GM12872 (cell line): ENCODE measurements around the gene STRA6.

Source experiments
- TF ChIP-seq, protein P1 (sequence below): IDR thresholded peaks from 3 replicates; pipeline ENCODE4 v1.5.1; 2011; ENCODE audit warnings: low read depth, mild to moderate bottlenecking, low read length, moderate library complexity; ENCODE audit not compliant: insufficient read depth

Gene STRA6, protein sequence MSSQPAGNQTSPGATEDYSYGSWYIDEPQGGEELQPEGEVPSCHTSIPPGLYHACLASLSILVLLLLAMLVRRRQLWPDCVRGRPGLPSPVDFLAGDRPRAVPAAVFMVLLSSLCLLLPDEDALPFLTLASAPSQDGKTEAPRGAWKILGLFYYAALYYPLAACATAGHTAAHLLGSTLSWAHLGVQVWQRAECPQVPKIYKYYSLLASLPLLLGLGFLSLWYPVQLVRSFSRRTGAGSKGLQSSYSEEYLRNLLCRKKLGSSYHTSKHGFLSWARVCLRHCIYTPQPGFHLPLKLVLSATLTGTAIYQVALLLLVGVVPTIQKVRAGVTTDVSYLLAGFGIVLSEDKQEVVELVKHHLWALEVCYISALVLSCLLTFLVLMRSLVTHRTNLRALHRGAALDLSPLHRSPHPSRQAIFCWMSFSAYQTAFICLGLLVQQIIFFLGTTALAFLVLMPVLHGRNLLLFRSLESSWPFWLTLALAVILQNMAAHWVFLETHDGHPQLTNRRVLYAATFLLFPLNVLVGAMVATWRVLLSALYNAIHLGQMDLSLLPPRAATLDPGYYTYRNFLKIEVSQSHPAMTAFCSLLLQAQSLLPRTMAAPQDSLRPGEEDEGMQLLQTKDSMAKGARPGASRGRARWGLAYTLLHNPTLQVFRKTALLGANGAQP

DNA sequence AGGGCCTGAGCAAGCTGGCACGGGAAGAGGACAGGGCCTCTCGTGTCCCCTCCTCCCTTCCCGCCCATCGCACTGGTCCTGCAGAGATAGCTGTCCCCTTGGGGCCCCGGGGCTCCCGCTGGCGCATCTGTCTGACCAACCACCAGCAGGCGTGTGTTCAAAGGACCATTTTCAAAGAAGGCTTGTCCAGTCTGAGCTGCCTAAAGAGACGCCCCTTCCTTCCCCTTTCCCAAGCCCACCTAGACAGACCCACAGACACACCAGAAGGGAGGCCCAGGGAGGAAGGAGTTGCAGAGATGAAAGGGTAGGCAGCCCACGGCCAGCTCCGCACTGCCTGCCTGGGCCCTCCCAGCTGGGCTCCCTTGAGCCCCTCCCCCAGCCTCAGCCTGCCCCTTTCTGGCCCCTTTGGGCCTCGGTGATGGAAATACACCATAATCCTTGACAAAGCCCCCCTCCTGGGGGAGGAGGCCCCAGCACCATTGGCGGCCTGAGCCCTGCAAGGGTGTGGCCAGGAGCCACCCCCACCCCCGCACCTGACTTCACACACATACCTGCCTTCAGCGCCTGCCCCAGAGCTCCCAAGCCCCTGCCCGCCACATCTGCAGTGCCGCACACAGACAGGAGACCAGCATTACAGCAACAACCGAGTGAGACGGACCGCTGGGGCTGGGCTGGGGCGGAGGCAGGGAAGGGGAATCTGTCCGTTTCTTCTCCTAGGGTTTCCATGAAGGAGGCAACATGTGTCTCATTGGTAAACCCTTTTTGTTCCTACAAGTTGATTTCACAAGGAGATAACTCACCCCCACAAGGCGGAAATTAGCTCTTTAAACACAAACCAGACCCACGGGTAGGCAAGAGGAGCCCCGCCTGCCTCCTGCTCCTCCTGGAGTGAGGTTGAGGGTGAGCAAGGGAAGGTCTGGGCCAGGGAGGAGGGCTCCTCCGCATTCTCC lies at the start of gene STRA6:
Gene STRA6 (minus strand): TSS at position 336 of the 950 bp plus-strand sequence. CDS start 520 bp downstream, outside the sequence.
- TF ChIP-seq, protein P1, sequence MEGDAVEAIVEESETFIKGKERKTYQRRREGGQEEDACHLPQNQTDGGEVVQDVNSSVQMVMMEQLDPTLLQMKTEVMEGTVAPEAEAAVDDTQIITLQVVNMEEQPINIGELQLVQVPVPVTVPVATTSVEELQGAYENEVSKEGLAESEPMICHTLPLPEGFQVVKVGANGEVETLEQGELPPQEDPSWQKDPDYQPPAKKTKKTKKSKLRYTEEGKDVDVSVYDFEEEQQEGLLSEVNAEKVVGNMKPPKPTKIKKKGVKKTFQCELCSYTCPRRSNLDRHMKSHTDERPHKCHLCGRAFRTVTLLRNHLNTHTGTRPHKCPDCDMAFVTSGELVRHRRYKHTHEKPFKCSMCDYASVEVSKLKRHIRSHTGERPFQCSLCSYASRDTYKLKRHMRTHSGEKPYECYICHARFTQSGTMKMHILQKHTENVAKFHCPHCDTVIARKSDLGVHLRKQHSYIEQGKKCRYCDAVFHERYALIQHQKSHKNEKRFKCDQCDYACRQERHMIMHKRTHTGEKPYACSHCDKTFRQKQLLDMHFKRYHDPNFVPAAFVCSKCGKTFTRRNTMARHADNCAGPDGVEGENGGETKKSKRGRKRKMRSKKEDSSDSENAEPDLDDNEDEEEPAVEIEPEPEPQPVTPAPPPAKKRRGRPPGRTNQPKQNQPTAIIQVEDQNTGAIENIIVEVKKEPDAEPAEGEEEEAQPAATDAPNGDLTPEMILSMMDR = no peak

DNA sequence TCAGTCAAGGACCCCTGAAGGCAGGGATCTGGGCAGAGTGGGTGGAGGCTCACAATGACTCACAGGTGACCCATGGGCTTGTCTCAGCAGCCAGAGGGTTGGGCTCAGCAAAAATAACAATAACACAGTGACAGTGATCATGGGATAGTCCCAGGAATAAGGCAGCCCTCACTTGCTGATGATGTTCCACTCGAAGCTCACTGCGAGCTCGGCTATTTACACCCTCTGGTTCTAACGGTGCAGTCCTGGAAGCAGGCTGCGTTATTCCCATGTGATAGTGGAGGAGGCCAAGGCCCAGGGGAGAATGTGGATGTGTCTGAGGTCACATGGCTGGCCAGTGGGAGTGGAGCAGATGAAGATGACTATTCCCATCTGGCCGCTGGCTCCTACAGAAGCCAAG lies 49.7 kb upstream of the STRA6 start:
- TF ChIP-seq, protein P1 = no peak

DNA sequence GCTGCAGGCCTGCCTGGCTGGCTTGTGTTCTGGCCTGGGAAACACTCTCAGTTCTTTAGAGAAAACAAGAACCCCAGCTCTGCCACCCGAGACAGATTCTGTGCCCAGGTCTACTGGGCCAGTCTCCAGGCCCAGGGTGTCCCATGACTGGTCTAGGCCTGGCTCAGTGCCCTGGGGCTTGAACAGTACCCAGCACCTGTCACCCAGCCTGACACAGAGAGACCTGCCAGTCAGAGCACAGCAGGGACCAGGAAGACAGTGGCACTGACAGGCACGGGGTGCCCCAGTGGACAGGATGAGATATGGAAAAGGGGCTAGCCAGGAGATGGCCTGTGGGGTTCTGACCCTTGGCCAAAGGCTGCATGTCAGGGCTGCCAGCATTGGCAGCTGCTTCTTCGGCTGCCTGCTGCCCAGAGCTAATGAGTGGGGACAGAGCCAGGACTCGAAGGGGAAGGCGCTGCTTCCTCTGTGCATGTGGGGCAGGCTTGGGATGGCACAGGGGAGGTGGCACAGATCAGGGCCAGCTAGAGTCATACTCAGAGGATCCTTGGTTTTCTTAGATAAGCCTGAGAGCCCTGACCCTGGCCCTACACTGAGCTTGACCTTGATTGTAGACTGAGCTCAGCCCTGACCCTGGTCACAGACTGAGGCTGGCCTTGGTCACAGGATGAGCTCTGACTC lies 48.7 kb upstream of the STRA6 start:
- TF ChIP-seq, protein P1 = no peak

DNA sequence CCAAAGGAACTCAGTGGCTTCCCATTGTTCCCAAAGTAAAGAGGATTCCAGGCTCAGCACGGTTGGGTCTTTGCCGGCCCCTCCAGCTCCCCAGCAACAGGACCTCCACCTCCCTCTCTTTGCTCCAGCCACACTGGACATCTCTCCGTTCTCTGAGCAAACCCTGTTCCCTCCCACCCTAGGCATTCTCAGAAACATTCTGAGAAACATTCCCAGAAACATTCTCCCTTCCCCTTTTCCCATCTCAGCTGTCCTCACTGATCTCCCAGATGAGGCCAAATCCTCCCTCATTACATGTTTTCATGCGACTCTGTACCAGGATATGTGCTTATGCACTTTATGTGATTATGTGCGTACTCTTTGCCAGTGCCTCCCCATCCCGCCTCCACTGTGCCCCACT lies 47.7 kb upstream of the STRA6 start:
- TF ChIP-seq, protein P1 = no peak

DNA sequence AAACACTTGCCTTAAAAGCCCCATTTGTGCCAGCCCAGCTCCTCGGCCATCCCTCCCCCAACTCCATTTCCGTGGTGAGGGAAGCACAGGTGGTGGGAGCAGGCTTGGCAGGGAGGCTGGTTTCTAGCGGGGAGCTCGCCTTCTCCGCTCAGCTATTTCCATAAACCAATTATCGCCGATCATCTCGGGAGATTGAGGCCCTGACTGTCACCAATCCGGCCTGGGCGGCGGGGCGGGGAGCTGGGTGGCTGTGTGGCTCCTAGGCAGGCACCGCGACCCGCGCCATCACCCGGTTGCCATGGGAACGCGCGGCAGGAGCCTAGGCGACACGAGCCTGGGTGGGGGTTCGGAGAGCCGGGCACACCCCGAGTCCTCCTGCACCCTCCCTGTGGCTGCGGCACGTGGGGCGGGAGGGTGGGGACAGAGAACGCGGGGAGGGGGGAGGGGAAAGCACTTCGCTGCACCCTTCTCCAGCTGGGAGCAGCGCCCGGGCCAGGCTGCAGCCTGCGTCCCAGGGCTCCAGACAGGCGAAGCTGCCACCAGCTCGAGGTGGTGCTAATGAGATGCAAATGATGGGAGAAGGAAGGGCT lies 42.9 kb upstream of the STRA6 start:
- TF ChIP-seq, protein P1 = no peak

DNA sequence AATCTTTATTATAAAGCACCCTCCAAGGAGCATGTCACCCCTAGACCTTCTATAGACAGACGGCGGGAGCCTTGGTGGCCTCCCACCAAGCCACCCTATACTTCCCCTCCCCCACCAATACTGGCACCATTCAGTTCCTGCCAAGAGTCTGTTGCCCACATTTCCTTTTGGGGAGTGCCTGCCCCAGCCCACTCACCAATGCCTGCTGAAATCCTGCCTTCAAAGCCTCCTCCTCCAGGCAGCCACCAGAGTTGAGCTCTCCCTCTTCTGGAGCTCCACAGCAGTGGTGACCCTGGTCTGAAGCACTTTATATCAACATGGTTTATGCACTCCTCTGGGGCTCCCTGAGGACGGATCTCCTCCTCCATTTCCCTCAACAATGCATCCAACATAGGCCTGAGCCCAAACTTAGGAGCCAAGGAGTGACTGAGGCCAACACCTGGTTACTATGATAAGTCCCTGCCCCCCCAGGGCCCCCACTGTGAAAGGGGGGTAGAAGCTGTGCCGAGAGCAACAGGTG lies 42.3 kb upstream of the STRA6 start:
- TF ChIP-seq, protein P1 = no peak
